Ovary (tissue), 3 donors: ENCODE measurements around the gene STK36.

Experiments
- CTCF ChIP-seq, 3 donors: fragments of 450-650 bp in 2 of 3; fragments of 200-600 bp in 1 of 3; IDR thresholded peaks; one replicate each; pipeline versions ENCODE4 v1.5.1 to v1.8.0; 2016 to 2022; ENCODE audit warnings: antibody characterized with exemption in 3 of 3, mild to moderate bottlenecking in 1 of 3
- EP300 ChIP-seq: sonication (generic); formaldehyde crosslinking; IDR thresholded peaks from one replicate; pipeline ENCODE4 v1.6.1; 2017; ENCODE audit warnings: antibody characterized with exemption
- POLR2A ChIP-seq: fragments of 450-650 bp; IDR thresholded peaks from one replicate; pipeline ENCODE4 v1.6.1; 2017; ENCODE audit warnings: antibody characterized with exemption, mild to moderate bottlenecking, moderate library complexity
- donor health status: DM: no; HTN: no; CAD: no.

- TF ChIP-seq POLR2A: no peak
- TF ChIP-seq CTCF (IDR thresholded peaks at IDR 0.05): no peak
- no peak for TF ChIP-seq EP300
These were observed 57.8 kb downstream of the STK36 start for GRCh38 chr2:218729640-218730039.
